ENCODE measurements around the gene MEGF6. TPM values are rescaled to one million over a fixed set of nuclear protein-coding genes. Genes with fewer than 3 reads are reported as not detected.

The MEGF6 gene
- total RNA-seq, 4 donors from 2014 or later, result 66.7 to 120 (median 74.5) TPM

- WGBS, result 78% methylated on average over 7 of the region's 19 CpGs
- H3K27ac ChIP-seq, result no peak overlapping the region
- peaks cover 22% of the 10 kb centered on the region for H3K36me3 ChIP-seq
- no peaks in the 10 kb centered on the region for H3K9me3 ChIP-seq
- peaks cover 43% of the 10 kb centered on the region for H3K4me1 ChIP-seq
- TF ChIP-seq POLR2AphosphoS5 (IDR thresholded peaks at IDR 0.05) (no peak), CTCF (IDR thresholded peaks at IDR 0.05) (no peak), POLR2A (IDR thresholded peaks at IDR 0.05) (no peak), EP300 (IDR thresholded peaks at IDR 0.05) (no peak)
- no peak overlapping the region for H3K4me3 ChIP-seq
- peak in 1 of 2 donors; percentile 83 for DNase-seq (ENCODE audit: low spot score in 2 of 2)
- H3K27me3 ChIP-seq, result no peaks in the 10 kb centered on the region
These were observed 88.6 kb downstream of the MEGF6 start for GRCh38 chr1:3522564-3523265.

- H3K36me3 ChIP-seq, result peaks cover 22% of the 10 kb centered on the region
- no peak for TF ChIP-seq POLR2AphosphoS5 (IDR thresholded peaks at IDR 0.05)
- no peak for TF ChIP-seq EP300 (IDR thresholded peaks at IDR 0.05)
- no peak for TF ChIP-seq CTCF (IDR thresholded peaks at IDR 0.05)
- TF ChIP-seq POLR2A (IDR thresholded peaks at IDR 0.05), result no peak
- H3K27ac ChIP-seq, result no peak overlapping the region
- H3K4me1 ChIP-seq, result peaks cover 42% of the 10 kb centered on the region
- no peaks in the 10 kb centered on the region for H3K27me3 ChIP-seq
- no peak for DNase-seq (ENCODE audit: low spot score in 2 of 2)
- H3K9me3 ChIP-seq, result no peaks in the 10 kb centered on the region
- no peak overlapping the region for H3K4me3 ChIP-seq
- WGBS, result 60% methylated on average over 1 of the region's 13 CpGs
These were observed 89.2 kb downstream of the MEGF6 start for GRCh38 chr1:3522112-3522511.

- DNase-seq (ENCODE audit: low spot score in 2 of 2), result no peak
- no peak for TF ChIP-seq EP300 (IDR thresholded peaks at IDR 0.05)
- TF ChIP-seq POLR2AphosphoS5 (IDR thresholded peaks at IDR 0.05), result no peak
- no peak for TF ChIP-seq CTCF (IDR thresholded peaks at IDR 0.05)
- TF ChIP-seq POLR2A (IDR thresholded peaks at IDR 0.05), result no peak
- 72% methylated on average over 6 of the region's 16 CpGs for WGBS
- peaks cover 22% of the 10 kb centered on the region for H3K36me3 ChIP-seq
- H3K4me1 ChIP-seq, result peaks cover 42% of the 10 kb centered on the region
- no peaks in the 10 kb centered on the region for H3K27me3 ChIP-seq
- H3K9me3 ChIP-seq, result no peaks in the 10 kb centered on the region
- H3K27ac ChIP-seq, result no peak overlapping the region
- no peak overlapping the region for H3K4me3 ChIP-seq
These were observed 89.9 kb downstream of the MEGF6 start for GRCh38 chr1:3521426-3521825.

- Histone ChIP-seq H3K27ac (no peak overlapping the region), H3K27me3 (no peaks in the 10 kb centered on the region), H3K4me1 (peaks cover 45% of the 10 kb centered on the region), H3K9me3 (no peaks in the 10 kb centered on the region), H3K4me3 (no peak overlapping the region), H3K36me3 (peaks cover 27% of the 10 kb centered on the region)
- 85% methylated on average over 6 of the region's 24 CpGs for WGBS
- no peak for DNase-seq (ENCODE audit: low spot score in 2 of 2)
- TF ChIP-seq CTCF (IDR thresholded peaks at IDR 0.05), result no peak
- TF ChIP-seq POLR2AphosphoS5 (IDR thresholded peaks at IDR 0.05), result no peak
- TF ChIP-seq EP300 (IDR thresholded peaks at IDR 0.05), result no peak
- no peak for TF ChIP-seq POLR2A (IDR thresholded peaks at IDR 0.05)
These were observed 90.6 kb downstream of the MEGF6 start for GRCh38 chr1:3520419-3521378.

All from suprapubic skin (tissue), 4 donors.